HepG2 (cell line): ENCODE measurements around the gene TGFBR1. TPM values are rescaled to one million over a fixed set of nuclear protein-coding genes. Genes with fewer than 3 reads are reported as not detected.

Experiments
- ATAD3A ChIP-seq: sonication (generic); formaldehyde crosslinking; IDR thresholded peaks from 2 replicates; pipeline ENCODE4 v1.4.0; 2020; ENCODE audit warnings: missing genetic modification reagents
- BRD4 ChIP-seq: sonication (generic); formaldehyde crosslinking; IDR thresholded peaks from 2 replicates; pipeline ENCODE4 v1.4.0; 2020; ENCODE audit warnings: missing genetic modification reagents
- KAT7 ChIP-seq: IDR thresholded peaks from 2 replicates; pipeline ENCODE4 v1.6.1; 2018; ENCODE audit warnings: borderline replicate concordance, missing compliant biosample characterization
- KDM2A ChIP-seq: sonication (generic); formaldehyde crosslinking; IDR thresholded peaks from 2 replicates; pipeline ENCODE4 v1.4.0; 2020; ENCODE audit warnings: low read depth, missing genetic modification reagents, borderline replicate concordance
- KMT2A ChIP-seq: sonication (generic); formaldehyde crosslinking; IDR thresholded peaks from 2 replicates; pipeline ENCODE4 v1.4.0; 2020; ENCODE audit warnings: missing genetic modification reagents
- NFYC ChIP-seq: IDR thresholded peaks from 2 replicates; pipeline ENCODE4 v1.6.1; 2016; ENCODE audit warnings: missing genetic modification reagents, missing compliant biosample characterization
- POLR2A ChIP-seq, 2 experiments: IDR thresholded peaks; 2 replicates each; pipeline ENCODE4 v1.6.1; 2011; ENCODE audit warnings: low read depth in 2 of 2, low read length in 2 of 2, mild to moderate bottlenecking in 1 of 2, moderate library complexity in 1 of 2; ENCODE audit not compliant: insufficient read depth in 1 of 2
- SIX4 ChIP-seq: sonication (generic); formaldehyde crosslinking; IDR thresholded peaks from 2 replicates; pipeline ENCODE4 v1.4.0; 2020; ENCODE audit warnings: missing genetic modification reagents
- SOX5 ChIP-seq: IDR thresholded peaks from 2 replicates; pipeline ENCODE4 v1.6.1; 2016; ENCODE audit warnings: borderline replicate concordance
- SRSF1 ChIP-seq: fragments of 200-400 bp; formaldehyde crosslinking; optimal IDR thresholded peaks from 2 replicates; pipeline ENCODE3; 2017; ENCODE audit warnings: mild to moderate bottlenecking, low read depth, low read length, moderate library complexity
- TEAD2 ChIP-seq: sonication (generic); formaldehyde crosslinking; IDR thresholded peaks from 2 replicates; pipeline ENCODE4 v1.9.0; 2021; ENCODE audit warnings: missing genetic modification reagents
- XBP1 ChIP-seq: sonication (generic); formaldehyde crosslinking; IDR thresholded peaks from 2 replicates; pipeline ENCODE4 v1.5.0; 2020; ENCODE audit warnings: missing genetic modification reagents
- ZMYM3 ChIP-seq: sonication (generic); formaldehyde crosslinking; IDR thresholded peaks from 2 replicates; pipeline ENCODE4 v1.5.1; 2020; ENCODE audit warnings: mild to moderate bottlenecking, missing genetic modification reagents
- ZNF138 ChIP-seq: sonication (generic); formaldehyde crosslinking; IDR thresholded peaks from 2 replicates; pipeline ENCODE4 v1.5.0; 2020; ENCODE audit warnings: mild to moderate bottlenecking, low read depth, missing genetic modification reagents
- ZNF24 ChIP-seq: fragments of 450-650 bp; IDR thresholded peaks from 2 replicates; pipeline ENCODE4 v1.6.1; 2017; ENCODE audit warnings: antibody characterized with exemption, mild to moderate bottlenecking
- ZNF326 ChIP-seq: sonication (generic); formaldehyde crosslinking; IDR thresholded peaks from 2 replicates; pipeline ENCODE4 v1.4.0; 2020; ENCODE audit warnings: missing genetic modification reagents, borderline replicate concordance
- ZNF563 ChIP-seq: sonication (generic); formaldehyde crosslinking; IDR thresholded peaks from 2 replicates; pipeline ENCODE4 v1.8.0; 2022; ENCODE audit warnings: mild to moderate bottlenecking, moderate library complexity, missing genetic modification reagents
- ZNF780A ChIP-seq: sonication (generic); formaldehyde crosslinking; IDR thresholded peaks from 2 replicates; pipeline ENCODE4 v1.8.0; 2022; ENCODE audit warnings: mild to moderate bottlenecking, missing genetic modification reagents, moderate library complexity
- polyA plus RNA-seq, 8 experiments: library from polyadenylated mRNA; depleted of rRNA in 3 of 8; stranded (reverse) in 7 of 8; unstranded in 1 of 8; fragments of >200 nt; fragmentation: Illumina TruSeq in 4 of 8; extraction: Trizol in 4 of 8; gene quantifications; 2 replicates each; pipeline versions ENCODE4 v1.2.1 to v1.2.3, GENCODE V29; 2011 to 2016; ENCODE audit warnings: low read depth in 4 of 8, missing spikeins in 1 of 8, mixed read lengths in 1 of 8; ENCODE audit not compliant: insufficient read depth in 1 of 8
- total RNA-seq, 5 experiments: library from RNA; depleted of rRNA; stranded (reverse); fragments of >200 nt; fragmentation: Illumina TruSeq; extraction: Trizol; gene quantifications; 2 replicates each; pipeline ENCODE4 v1.2.3, GENCODE V29; 2016; ENCODE audit warnings: low read depth in 1 of 5
- TF ChIP-seq, protein P1 (sequence below): sonication (generic); formaldehyde crosslinking; conservative IDR thresholded peaks from 2 replicates; pipeline ENCODE4 v1.4.0; 2020; ENCODE audit warnings: missing genetic modification reagents
- TF ChIP-seq, protein P2 (sequence below): sonication (generic); formaldehyde crosslinking; IDR thresholded peaks from 2 replicates; pipeline ENCODE4 v1.8.1; 2022; ENCODE audit warnings: mild to moderate bottlenecking, missing genetic modification reagents
- TF ChIP-seq, protein P3 (sequence below): sonication (generic); formaldehyde crosslinking; IDR thresholded peaks from 2 replicates; pipeline ENCODE4 v1.5.0; 2020; ENCODE audit warnings: mild to moderate bottlenecking, missing genetic modification reagents
- TF ChIP-seq, protein P4 (sequence below): sonication (generic); formaldehyde crosslinking; IDR thresholded peaks from 2 replicates; pipeline ENCODE4 v1.4.0; 2020; ENCODE audit warnings: missing genetic modification reagents, borderline replicate concordance

Gene TGFBR1
- total and polyA plus RNA-seq, 2 of the 13 experiments (the other 11 are each of a cell fraction or from before 2014, with no cell fraction given): 16.8 to 23.9 TPM

DNA sequence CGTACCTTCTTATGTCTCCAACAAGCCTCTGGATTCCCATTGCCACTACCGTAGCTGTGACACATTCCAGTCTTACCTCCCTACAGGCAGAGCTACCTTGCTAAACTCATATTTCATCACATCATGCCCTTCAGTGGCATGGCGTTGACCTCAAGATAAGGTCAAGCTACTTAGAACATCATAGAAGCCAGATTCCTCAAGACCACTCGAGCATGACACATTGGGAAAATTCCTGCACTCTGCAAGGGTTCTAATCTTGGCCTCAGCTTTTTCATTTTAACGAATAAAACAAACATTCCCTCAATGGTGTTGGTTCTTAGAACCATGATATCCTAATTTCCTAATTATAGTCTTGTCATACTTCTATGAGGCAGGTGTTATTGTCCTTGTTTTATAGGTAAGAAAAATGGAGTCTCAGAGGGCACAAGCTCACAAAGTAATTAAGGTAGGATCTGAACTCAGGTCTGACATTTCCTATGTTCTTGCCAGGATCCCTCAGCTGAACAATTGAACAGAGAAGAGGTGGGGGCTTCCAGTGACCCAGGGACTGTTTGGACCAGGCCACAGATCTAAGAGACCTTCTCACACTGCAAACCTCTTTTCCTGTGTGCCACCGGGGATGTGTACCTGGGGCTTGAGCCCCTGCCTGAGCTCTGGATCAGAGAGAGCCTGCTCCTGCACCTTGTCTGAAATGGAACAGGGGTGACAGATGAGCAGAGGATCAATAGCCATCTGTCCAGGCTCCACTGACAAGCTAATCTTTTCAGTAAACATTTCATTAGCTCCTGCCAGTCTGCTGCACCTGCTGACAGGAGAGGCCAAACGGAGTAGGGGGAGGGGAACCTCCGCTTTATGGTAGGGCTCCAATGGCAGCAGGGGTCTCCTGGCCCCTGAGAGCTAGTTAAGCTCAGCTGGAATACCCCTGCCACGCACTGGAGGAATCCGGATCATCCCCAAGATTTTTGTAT, 67.5 kb downstream of the TGFBR1 start (continued):
- TF ChIP-seq KMT2A (CRISPR knock-in tag) (no peak), ZNF563 (no peak), BRD4 (CRISPR knock-in tag) (no peak), KDM2A (CRISPR knock-in tag) (peak; percentile 22; the same call in 1 of the 2 replicates), KAT7 (no peak), ZNF24 (peak; percentile 33; the same call in 1 of the 2 replicates), ZMYM3 (CRISPR knock-in tag) (peak; percentile 95), ATAD3A (no peak), SRSF1 (no peak), TEAD2 (CRISPR knock-in tag) (no peak), SIX4 (CRISPR knock-in tag) (peak; percentile 52; the same call in 1 of the 2 replicates), NFYC (CRISPR knock-in tag) (no peak), POLR2A (IDR thresholded peaks at IDR 0.05; ENCODE audit: insufficient read depth in 1 of 2, low read depth in 2 of 2, low read length in 2 of 2) (no peak), ZNF326 (no peak), XBP1 (no peak), SOX5 (CRISPR knock-in tag) (peak; percentile 89), ZNF780A (no peak), ZNF138 (CRISPR knock-in tag) (no peak)
- TF ChIP-seq, protein P1, sequence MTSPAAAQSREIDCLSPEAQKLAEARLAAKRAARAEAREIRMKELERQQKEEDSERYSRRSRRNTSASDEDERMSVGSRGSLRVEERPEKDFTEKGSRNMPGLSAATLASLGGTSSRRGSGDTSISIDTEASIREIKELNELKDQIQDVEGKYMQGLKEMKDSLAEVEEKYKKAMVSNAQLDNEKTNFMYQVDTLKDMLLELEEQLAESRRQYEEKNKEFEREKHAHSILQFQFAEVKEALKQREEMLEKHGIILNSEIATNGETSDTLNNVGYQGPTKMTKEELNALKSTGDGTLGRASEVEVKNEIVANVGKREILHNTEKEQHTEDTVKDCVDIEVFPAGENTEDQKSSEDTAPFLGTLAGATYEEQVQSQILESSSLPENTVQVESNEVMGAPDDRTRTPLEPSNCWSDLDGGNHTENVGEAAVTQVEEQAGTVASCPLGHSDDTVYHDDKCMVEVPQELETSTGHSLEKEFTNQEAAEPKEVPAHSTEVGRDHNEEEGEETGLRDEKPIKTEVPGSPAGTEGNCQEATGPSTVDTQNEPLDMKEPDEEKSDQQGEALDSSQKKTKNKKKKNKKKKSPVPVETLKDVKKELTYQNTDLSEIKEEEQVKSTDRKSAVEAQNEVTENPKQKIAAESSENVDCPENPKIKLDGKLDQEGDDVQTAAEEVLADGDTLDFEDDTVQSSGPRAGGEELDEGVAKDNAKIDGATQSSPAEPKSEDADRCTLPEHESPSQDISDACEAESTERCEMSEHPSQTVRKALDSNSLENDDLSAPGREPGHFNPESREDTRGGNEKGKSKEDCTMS (CRISPR knock-in tag): no peak
- TF ChIP-seq, protein P2, sequence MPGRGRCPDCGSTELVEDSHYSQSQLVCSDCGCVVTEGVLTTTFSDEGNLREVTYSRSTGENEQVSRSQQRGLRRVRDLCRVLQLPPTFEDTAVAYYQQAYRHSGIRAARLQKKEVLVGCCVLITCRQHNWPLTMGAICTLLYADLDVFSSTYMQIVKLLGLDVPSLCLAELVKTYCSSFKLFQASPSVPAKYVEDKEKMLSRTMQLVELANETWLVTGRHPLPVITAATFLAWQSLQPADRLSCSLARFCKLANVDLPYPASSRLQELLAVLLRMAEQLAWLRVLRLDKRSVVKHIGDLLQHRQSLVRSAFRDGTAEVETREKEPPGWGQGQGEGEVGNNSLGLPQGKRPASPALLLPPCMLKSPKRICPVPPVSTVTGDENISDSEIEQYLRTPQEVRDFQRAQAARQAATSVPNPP: no peak
- TF ChIP-seq, protein P3, sequence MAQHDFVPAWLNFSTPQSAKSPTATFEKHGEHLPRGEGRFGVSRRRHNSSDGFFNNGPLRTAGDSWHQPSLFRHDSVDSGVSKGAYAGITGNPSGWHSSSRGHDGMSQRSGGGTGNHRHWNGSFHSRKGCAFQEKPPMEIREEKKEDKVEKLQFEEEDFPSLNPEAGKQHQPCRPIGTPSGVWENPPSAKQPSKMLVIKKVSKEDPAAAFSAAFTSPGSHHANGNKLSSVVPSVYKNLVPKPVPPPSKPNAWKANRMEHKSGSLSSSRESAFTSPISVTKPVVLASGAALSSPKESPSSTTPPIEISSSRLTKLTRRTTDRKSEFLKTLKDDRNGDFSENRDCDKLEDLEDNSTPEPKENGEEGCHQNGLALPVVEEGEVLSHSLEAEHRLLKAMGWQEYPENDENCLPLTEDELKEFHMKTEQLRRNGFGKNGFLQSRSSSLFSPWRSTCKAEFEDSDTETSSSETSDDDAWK (CRISPR knock-in tag): no peak
- TF ChIP-seq, protein P4, sequence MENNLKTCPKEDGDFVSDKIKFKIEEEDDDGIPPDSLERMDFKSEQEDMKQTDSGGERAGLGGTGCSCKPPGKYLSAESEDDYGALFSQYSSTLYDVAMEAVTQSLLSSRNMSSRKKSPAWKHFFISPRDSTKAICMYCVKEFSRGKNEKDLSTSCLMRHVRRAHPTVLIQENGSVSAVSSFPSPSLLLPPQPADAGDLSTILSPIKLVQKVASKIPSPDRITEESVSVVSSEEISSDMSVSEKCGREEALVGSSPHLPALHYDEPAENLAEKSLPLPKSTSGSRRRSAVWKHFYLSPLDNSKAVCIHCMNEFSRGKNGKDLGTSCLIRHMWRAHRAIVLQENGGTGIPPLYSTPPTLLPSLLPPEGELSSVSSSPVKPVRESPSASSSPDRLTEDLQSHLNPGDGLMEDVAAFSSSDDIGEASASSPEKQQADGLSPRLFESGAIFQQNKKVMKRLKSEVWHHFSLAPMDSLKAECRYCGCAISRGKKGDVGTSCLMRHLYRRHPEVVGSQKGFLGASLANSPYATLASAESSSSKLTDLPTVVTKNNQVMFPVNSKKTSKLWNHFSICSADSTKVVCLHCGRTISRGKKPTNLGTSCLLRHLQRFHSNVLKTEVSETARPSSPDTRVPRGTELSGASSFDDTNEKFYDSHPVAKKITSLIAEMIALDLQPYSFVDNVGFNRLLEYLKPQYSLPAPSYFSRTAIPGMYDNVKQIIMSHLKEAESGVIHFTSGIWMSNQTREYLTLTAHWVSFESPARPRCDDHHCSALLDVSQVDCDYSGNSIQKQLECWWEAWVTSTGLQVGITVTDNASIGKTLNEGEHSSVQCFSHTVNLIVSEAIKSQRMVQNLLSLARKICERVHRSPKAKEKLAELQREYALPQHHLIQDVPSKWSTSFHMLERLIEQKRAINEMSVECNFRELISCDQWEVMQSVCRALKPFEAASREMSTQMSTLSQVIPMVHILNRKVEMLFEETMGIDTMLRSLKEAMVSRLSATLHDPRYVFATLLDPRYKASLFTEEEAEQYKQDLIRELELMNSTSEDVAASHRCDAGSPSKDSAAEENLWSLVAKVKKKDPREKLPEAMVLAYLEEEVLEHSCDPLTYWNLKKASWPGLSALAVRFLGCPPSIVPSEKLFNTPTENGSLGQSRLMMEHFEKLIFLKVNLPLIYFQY (CRISPR knock-in tag): 0 out of 2 replicates have a peak, but pooled peaks have one; percentile 16
